SK-N-SH (cell line): ENCODE data around the gene COLEC12. TPM values are rescaled to one million over a fixed set of nuclear protein-coding genes. Genes with fewer than 3 reads are reported as not detected.

Experiments used
- CTCF ChIA-PET: fragments of 300-600, 350-600 bp; formaldehyde crosslinking; extraction: SDS; loops from one replicate; lab custom pipeline; 2021; lab: Yijun Ruan, JAX
- POLR2A ChIA-PET: fragments of 350-600 bp; sonication (Branson Sonifier 250); formaldehyde crosslinking; extraction: SDS; loops from one replicate; lab custom pipeline; 2020; ENCODE audit warnings: antibody characterized with exemption, inconsistent platforms; lab: Yijun Ruan, JAX
- DNase-seq: peaks from one replicate; pipeline ENCODE4 v3.0.0; 2012
- H2AFZ ChIP-seq: fragments of 200-600 bp; sonication (generic); 2 replicates; pipeline ENCODE4 v1.8.1; 2016; ENCODE audit warnings: antibody characterized with exemption, mild to moderate bottlenecking, low read depth
- H3F3A ChIP-seq: fragments of 200-600 bp; sonication (generic); replicated peaks from 2 replicates; pipeline ENCODE3; 2016; ENCODE audit warnings: antibody characterized with exemption, mild to moderate bottlenecking; ENCODE audit not compliant: insufficient read depth
- H3K27ac ChIP-seq, 2 experiments: fragments of 200-500 bp in 1 of 2; fragments of 200-600 bp in 1 of 2; sonication (Bioruptor generic) in 1 of 2; sonication (generic), shearing (Covaris generic) in 1 of 2; 2 replicates each; pipeline versions ENCODE4 v1.5.1 to v1.6.1; 2014 to 2016; ENCODE audit warnings: low read depth in 2 of 2, inconsistent platforms in 1 of 2, low read length in 1 of 2, mild to moderate bottlenecking in 1 of 2, mixed read lengths in 1 of 2
- H3K27me3 ChIP-seq: fragments of 200-600 bp; sonication (generic), shearing (Covaris generic); 2 replicates; pipeline ENCODE4 v1.6.1; 2016; ENCODE audit warnings: mixed run types; ENCODE audit not compliant: insufficient read depth
- H3K36me3 ChIP-seq, 2 experiments: fragments of 200-500 bp in 1 of 2; fragments of 200-600 bp in 1 of 2; sonication (Bioruptor generic) in 1 of 2; sonication (generic) in 1 of 2; replicated peaks in 1 of 2; 2 replicates each; pipeline versions ENCODE3 to v1.5.1; 2014 to 2016; ENCODE audit warnings: low read length in 1 of 2, mild to moderate bottlenecking in 1 of 2; ENCODE audit not compliant: insufficient read depth in 2 of 2, control insufficient read depth in 1 of 2
- H3K4me1 ChIP-seq, 2 experiments: fragments of 200-500 bp in 1 of 2; fragments of 200-600 bp in 1 of 2; sonication (Bioruptor generic) in 1 of 2; sonication (generic), shearing (Covaris generic) in 1 of 2; 2 replicates each; pipeline versions ENCODE4 v1.5.1 to v1.6.1; 2014 to 2016; ENCODE audit warnings: low read depth in 1 of 2, low read length in 1 of 2, mixed run types in 1 of 2; ENCODE audit not compliant: insufficient read depth in 2 of 2, control insufficient read depth in 1 of 2
- H3K4me2 ChIP-seq: fragments of 200-600 bp; sonication (generic), shearing (Covaris generic); 2 replicates; pipeline ENCODE4 v1.6.1; 2017; ENCODE audit warnings: mixed run types
- H3K4me3 ChIP-seq, 2 experiments: fragments of 200-500 bp in 1 of 2; fragments of 200-600 bp in 1 of 2; sonication (Bioruptor generic) in 1 of 2; sonication (generic), shearing (Covaris generic) in 1 of 2; 2 replicates each; pipeline versions ENCODE4 v1.5.1 to v1.8.1; 2014 to 2016; ENCODE audit warnings: low read depth in 2 of 2, inconsistent platforms in 1 of 2, low read length in 1 of 2, mild to moderate bottlenecking in 1 of 2, mixed read lengths in 1 of 2, moderate library complexity in 1 of 2
- H3K79me2 ChIP-seq: fragments of 200-600 bp; sonication (generic); 2 replicates; pipeline ENCODE4 v1.8.1; 2017; ENCODE audit warnings: mild to moderate bottlenecking; ENCODE audit not compliant: insufficient read depth
- H3K9ac ChIP-seq: fragments of 200-600 bp; sonication (generic); 2 replicates; pipeline ENCODE4 v1.6.1; 2017; ENCODE audit warnings: mixed run types
- H3K9me2 ChIP-seq: fragments of 200-600 bp; sonication (generic); 2 replicates; pipeline ENCODE4 v1.6.1; 2017; ENCODE audit warnings: mixed run types
- H3K9me3 ChIP-seq: fragments of 200-600 bp; sonication (generic); 2 replicates; pipeline ENCODE4 v1.6.1; 2017; ENCODE audit warnings: mixed run types, mild to moderate bottlenecking, moderate library complexity
- H4K20me1 ChIP-seq: fragments of 200-600 bp; sonication (generic); 2 replicates; pipeline ENCODE4 v1.6.1; 2017; ENCODE audit warnings: mild to moderate bottlenecking, mixed run types; ENCODE audit not compliant: insufficient read depth
- CHD2 ChIP-seq: fragments of 150-350 bp; IDR thresholded peaks from 2 replicates; pipeline ENCODE4 v1.6.1; 2018; ENCODE audit warnings: low read length; ENCODE audit not compliant: partially characterized antibody
- CTCF ChIP-seq: fragments of 200-600 bp; sonication (generic); IDR thresholded peaks from 2 replicates; pipeline ENCODE4 v1.6.1; 2017; ENCODE audit warnings: antibody characterized with exemption, mild to moderate bottlenecking, moderate library complexity
- EP300 ChIP-seq, 2 experiments: IDR thresholded peaks; 2 replicates each; pipeline versions ENCODE4 v1.4.0 to v1.6.1; 2012; ENCODE audit warnings: borderline replicate concordance in 1 of 2, low read depth in 1 of 2, low read length in 1 of 2
- FOSL2 ChIP-seq: IDR thresholded peaks from 2 replicates; pipeline ENCODE4 v1.4.0; 2012; ENCODE audit warnings: low read depth, mild to moderate bottlenecking, moderate library complexity, borderline replicate concordance
- IRF3 ChIP-seq: fragments of 150-350 bp; IDR thresholded peaks from 2 replicates; pipeline ENCODE4 v1.6.1; 2016; ENCODE audit warnings: mild to moderate bottlenecking, low read depth, low read length
- JUND ChIP-seq: IDR thresholded peaks from 2 replicates; pipeline ENCODE4 v1.4.0; 2012
- MAX ChIP-seq: IDR thresholded peaks from 2 replicates; pipeline ENCODE4 v1.4.0; 2012; ENCODE audit warnings: low read depth
- PBX3 ChIP-seq: IDR thresholded peaks from 2 replicates; pipeline ENCODE4; 2012
- REST ChIP-seq: IDR thresholded peaks from 2 replicates; pipeline ENCODE4 v1.6.1; 2012; ENCODE audit warnings: mild to moderate bottlenecking, low read depth, low read length, moderate library complexity
- SIN3A ChIP-seq: IDR thresholded peaks from 2 replicates; pipeline ENCODE4 v1.6.1; 2012; ENCODE audit warnings: low read depth, mild to moderate bottlenecking, low read length, moderate library complexity, borderline replicate concordance
- TCF12 ChIP-seq: IDR thresholded peaks from 2 replicates; pipeline ENCODE4 v1.4.0; 2012
- ZBTB33 ChIP-seq: IDR thresholded peaks from 2 replicates; pipeline ENCODE4 v1.4.0; 2012; ENCODE audit warnings: low read depth, borderline replicate concordance
- WGBS: methylation state at CpG from one replicate; pipeline ENCODE4 v1.1.6; 2017; ENCODE audit warnings: low lambda C conversion rate; 5-methylcytosine and 5-hydroxymethylcytosine counted together
- polyA plus RNA-seq, 3 experiments: library from polyadenylated mRNA; depleted of rRNA; stranded (reverse); fragments of >200 nt; gene quantifications; 2 replicates each; pipeline ENCODE4 v1.2.3, GENCODE V29; 2012

Gene COLEC12
- polyA plus RNA-seq, 1 of the 3 experiments (the other 2 are of a cell fraction) = 41.2 TPM

GRCh38 chr18:269480-270095, 230.9 kb downstream of the COLEC12 start:
- ChIA-PET CTCF (interaction anchor here (0.8 to 2.2 kb wide), 2 partner anchors 355 to 576 kb away, joined by 3 to 10 read pairs; no protein-coding TSS in a partner anchor), POLR2A (no interaction called here)
- Histone ChIP-seq H4K20me1 (no peaks in the 10 kb centered on the region), H3K27ac (no peak overlapping the region), H3K9me3 (no peaks in the 10 kb centered on the region), H3K79me2 (peaks cover 38% of the 10 kb centered on the region), H2AFZ (no peak overlapping the region), H3F3A (no peaks in the 10 kb centered on the region), H3K36me3 (peaks cover 8 to 11% of the 10 kb centered on the region in 2 experiments), H3K4me2 (no peak overlapping the region), H3K9me2 (no peaks in the 10 kb centered on the region), H3K4me1 (peaks cover 0 to 12% of the 10 kb centered on the region in 2 experiments; a peak in 2 of 4 replicates), H3K9ac (no peak overlapping the region), H3K4me3 (no peak overlapping the region), H3K27me3 (no peaks in the 10 kb centered on the region)
- no peak for TF ChIP-seq ZBTB33
- TF ChIP-seq SIN3A = no peak
- TF ChIP-seq CHD2 = no peak
- TF ChIP-seq MAX = no peak
- no peak for TF ChIP-seq JUND
- TF ChIP-seq IRF3 = no peak
- TF ChIP-seq CTCF = no peak
- no peak for TF ChIP-seq FOSL2
- no peak for TF ChIP-seq PBX3
- TF ChIP-seq TCF12 = no peak
- no peak for TF ChIP-seq EP300 (IDR thresholded peaks at IDR 0.05; ENCODE audit: borderline replicate concordance in 1 of 2, low read depth in 1 of 2, low read length in 1 of 2)
- TF ChIP-seq REST = no peak
- no peak for DNase-seq
- 98% methylated on average over 6 of the region's 6 CpGs for WGBS
